HS-27A (cell line): ENCODE measurements around the gene HMMR.
"Not testable (repeated sequence)": the region's sequence is repeated elsewhere in the genome, so short reads cannot be mapped to it uniquely, and the experiment has no call there.

Source experiments
- DNase-seq: peaks from one replicate; pipeline ENCODE4 v3.0.0-alpha.2; 2012; ENCODE audit warnings: low read depth, missing footprints

HMMR gene

GRCh38 chr5:163508753-163509152 is 48.3 kb downstream of the HMMR start:
- no peak for DNase-seq

- DNase-seq = no peak
These were observed 49.0 kb downstream of the HMMR start for GRCh38 chr5:163509291-163509951.

- no peak for DNase-seq
These were observed 52.1 kb downstream of the HMMR start for GRCh38 chr5:163512526-163512925.

GRCh38 chr5:163525096-163525495 is 64.7 kb downstream of the HMMR start:
- DNase-seq = no peak

GRCh38 chr5:163529698-163530097 is 69.3 kb downstream of the HMMR start:
- DNase-seq = no peak

GRCh38 chr5:163531272-163531671 is 70.8 kb downstream of the HMMR start:
- no peak for DNase-seq

GRCh38 chr5:163532171-163533084 is 72.0 kb downstream of the HMMR start:
- DNase-seq = no peak

- no peak for DNase-seq
These were observed 72.8 kb downstream of the HMMR start for GRCh38 chr5:163533223-163533622.

- no peak for DNase-seq
These were observed 74.2 kb downstream of the HMMR start for GRCh38 chr5:163534492-163535094.

GRCh38 chr5:163535290-163535689 is 74.9 kb downstream of the HMMR start:
- no peak for DNase-seq

GRCh38 chr5:163536442-163536841 is 76.0 kb downstream of the HMMR start:
- not testable (repeated sequence) for DNase-seq

GRCh38 chr5:163540696-163541095 is 80.3 kb downstream of the HMMR start:
- DNase-seq = no peak
